ENCODE measurements around the gene TOMT.

Gene TOMT

DNA sequence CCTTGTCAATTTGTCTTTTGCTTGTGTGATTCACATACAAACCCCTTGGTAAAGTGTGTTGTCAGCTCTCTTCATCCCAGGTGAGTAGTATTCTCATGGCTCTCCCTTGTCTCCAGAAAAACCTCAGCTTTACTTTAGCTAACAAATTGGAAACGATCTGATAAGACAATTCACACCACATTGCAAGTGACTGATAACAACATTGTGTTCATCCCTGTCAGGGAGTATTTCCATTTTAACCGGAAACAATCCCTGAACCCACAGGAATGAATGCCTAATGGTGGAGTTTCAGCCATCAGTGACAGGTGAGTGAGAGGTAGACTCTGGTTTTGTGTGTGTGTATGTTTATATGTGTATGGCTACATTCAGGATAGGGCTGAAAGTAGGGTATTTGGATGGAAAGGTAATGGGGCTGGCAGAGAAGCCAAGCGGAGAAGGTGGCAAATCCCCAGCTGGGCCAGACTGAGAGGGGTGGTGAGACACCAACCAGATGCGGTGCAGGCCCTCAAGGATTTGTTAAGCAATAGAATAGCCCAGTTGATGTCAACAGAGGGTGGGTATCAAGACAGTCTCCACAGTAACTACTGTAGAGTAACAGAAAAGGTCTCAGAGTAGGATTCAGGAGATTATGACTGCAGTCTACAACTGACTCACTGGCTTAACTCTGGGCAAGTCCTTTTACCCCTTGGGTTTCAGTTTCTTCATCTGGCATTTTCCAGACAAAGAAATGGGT lies 17.5 kb upstream of the TOMT start:
- Histone ChIP-seq H3K9me3 (ENCODE audit: insufficient read depth, low read depth, low read length) (no peaks in the 10 kb centered on the region), H3K4me1 (ENCODE audit: insufficient read depth, low read length) (peaks cover 3% of the 10 kb centered on the region; the same call in 1 of the 2 replicates), H3K27ac (ENCODE audit: low read depth, low read length) (no peak overlapping the region), H3K36me3 (ENCODE audit: insufficient read depth, low read length) (peaks cover 11% of the 10 kb centered on the region), H3K27me3 (ENCODE audit: insufficient read depth, low read length) (no peaks in the 10 kb centered on the region), H3K4me3 (ENCODE audit: low read length) (no peak overlapping the region), H3K9ac (ENCODE audit: low read depth, low read length) (no peak overlapping the region)
- WGBS: 86% methylated on average over 4 of the region's 4 CpGs

DNA sequence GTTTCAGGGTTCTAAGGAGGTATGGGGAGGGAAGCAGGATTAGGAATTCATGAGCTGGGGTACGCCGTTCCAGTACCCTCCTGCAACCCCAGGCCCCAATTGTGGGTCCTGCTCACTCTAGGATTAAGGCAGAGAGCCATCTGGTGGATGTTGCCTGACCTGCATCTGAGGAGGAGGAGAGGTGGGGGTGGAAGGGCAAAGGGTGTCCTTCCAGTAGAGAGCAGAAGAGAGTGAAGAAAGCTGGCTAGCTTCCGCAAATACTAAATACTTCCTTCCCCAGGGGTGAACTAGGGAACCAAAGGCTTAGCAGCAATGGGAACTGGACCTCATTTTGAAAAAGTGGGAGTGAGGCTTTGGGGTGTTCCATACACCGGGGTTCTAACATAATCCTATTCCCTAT lies 14.4 kb upstream of the TOMT start:
- Histone ChIP-seq H3K9ac (ENCODE audit: low read depth, low read length) (no peak overlapping the region), H3K27me3 (ENCODE audit: insufficient read depth, low read length) (no peaks in the 10 kb centered on the region), H3K27ac (ENCODE audit: low read depth, low read length) (no peak overlapping the region; the same call in 1 of the 2 replicates), H3K4me1 (ENCODE audit: insufficient read depth, low read length) (peaks cover 3% of the 10 kb centered on the region; the same call in 1 of the 2 replicates), H3K36me3 (ENCODE audit: insufficient read depth, low read length) (peaks cover 25% of the 10 kb centered on the region), H3K4me3 (ENCODE audit: low read length) (no peak overlapping the region), H3K9me3 (ENCODE audit: insufficient read depth, low read depth, low read length) (no peaks in the 10 kb centered on the region)
- 63% methylated on average over 2 of the region's 4 CpGs for WGBS

DNA sequence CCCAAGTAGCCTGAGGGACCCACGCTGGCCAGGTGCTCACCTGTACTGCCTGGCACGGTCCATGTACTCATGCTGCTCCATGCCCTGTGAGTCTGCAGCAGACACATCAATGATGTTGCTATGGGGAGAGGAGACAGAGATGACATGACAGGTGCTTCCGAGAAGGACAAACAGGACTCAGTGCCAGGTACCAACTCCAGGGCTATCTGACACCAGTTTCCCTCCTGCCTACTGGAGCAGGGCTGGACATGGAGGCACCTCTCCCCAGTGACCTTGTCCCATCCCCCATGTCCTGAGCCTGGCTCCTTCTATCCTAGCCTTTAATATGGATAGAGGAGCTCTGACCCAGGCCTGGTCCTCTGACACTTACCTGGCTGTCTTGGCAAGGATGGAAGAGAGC lies 7.0 kb upstream of the TOMT start:
- Histone ChIP-seq H3K9ac (ENCODE audit: low read depth, low read length) (no peak overlapping the region), H3K27ac (ENCODE audit: low read depth, low read length) (no peak overlapping the region), H3K4me3 (ENCODE audit: low read length) (no peak overlapping the region), H3K27me3 (ENCODE audit: insufficient read depth, low read length) (no peaks in the 10 kb centered on the region), H3K36me3 (ENCODE audit: insufficient read depth, low read length) (peaks cover 61% of the 10 kb centered on the region), H3K4me1 (ENCODE audit: insufficient read depth, low read length) (peaks cover 3% of the 10 kb centered on the region; the same call in 1 of the 2 replicates), H3K9me3 (ENCODE audit: insufficient read depth, low read depth, low read length) (no peaks in the 10 kb centered on the region)
- 95% methylated on average over 3 of the region's 3 CpGs for WGBS

DNA sequence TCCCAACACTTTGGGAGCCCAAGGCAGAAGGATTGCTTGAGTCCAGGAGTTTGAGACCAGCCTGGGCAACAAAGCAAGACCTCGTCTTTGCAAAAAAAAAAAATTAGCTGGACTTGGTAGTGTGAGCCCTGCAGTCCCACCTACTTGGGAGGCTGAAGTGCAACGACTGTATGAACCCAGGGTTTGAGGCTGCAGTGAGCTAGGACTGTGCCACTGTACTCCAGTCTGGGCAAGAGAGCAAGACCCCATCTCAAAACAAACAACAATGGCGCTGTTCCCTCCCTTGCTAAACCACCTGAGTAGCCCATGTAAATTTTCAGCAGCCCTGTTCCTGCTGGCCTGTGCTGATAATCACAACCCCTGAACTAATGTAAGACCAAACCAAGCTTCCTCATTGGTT lies 5.7 kb upstream of the TOMT start:
- H3K9ac ChIP-seq (ENCODE audit: low read depth, low read length): no peak overlapping the region
- no peak overlapping the region for H3K4me3 ChIP-seq (ENCODE audit: low read length)
- peaks cover 52% of the 10 kb centered on the region for H3K36me3 ChIP-seq (ENCODE audit: insufficient read depth, low read length)
- H3K9me3 ChIP-seq (ENCODE audit: insufficient read depth, low read depth, low read length): no peaks in the 10 kb centered on the region
- peaks cover 6% of the 10 kb centered on the region; the same call in 1 of the 2 replicates for H3K4me1 ChIP-seq (ENCODE audit: insufficient read depth, low read length)
- no peaks in the 10 kb centered on the region for H3K27me3 ChIP-seq (ENCODE audit: insufficient read depth, low read length)
- 94% methylated on average over 3 of the region's 3 CpGs for WGBS
- no peak overlapping the region for H3K27ac ChIP-seq (ENCODE audit: low read depth, low read length)

DNA sequence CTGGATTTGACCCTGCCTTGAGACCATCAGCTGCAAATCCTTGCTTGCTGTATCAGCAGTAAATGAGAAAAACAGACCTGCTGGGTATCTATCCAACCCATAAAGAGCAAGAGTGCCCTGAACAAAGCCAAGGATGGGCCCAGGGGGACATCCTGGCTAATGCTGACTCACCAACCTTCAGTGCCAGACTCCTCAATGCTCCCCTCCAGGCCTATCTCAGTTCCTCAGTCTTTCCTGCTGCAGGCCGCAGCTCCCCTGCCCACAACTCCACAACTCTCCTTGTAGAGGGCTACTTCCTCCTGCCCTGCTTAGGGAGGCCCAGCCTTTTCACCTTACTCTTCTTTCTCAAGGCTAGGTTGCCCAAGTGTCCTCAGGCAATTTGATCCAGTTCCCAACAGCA lies 5.3 kb upstream of the TOMT start:
- Histone ChIP-seq H3K27ac (ENCODE audit: low read depth, low read length) (no peak overlapping the region), H3K4me1 (ENCODE audit: insufficient read depth, low read length) (peaks cover 6% of the 10 kb centered on the region; the same call in 1 of the 2 replicates), H3K27me3 (ENCODE audit: insufficient read depth, low read length) (no peaks in the 10 kb centered on the region), H3K9ac (ENCODE audit: low read depth, low read length) (0 out of 2 replicates have a peak overlapping the region, but pooled peaks have one; percentile 25), H3K4me3 (ENCODE audit: low read length) (no peak overlapping the region), H3K9me3 (ENCODE audit: insufficient read depth, low read depth, low read length) (no peaks in the 10 kb centered on the region), H3K36me3 (ENCODE audit: insufficient read depth, low read length) (peaks cover 47% of the 10 kb centered on the region)
- 91% methylated on average over 1 of the region's 1 CpG for WGBS

DNA sequence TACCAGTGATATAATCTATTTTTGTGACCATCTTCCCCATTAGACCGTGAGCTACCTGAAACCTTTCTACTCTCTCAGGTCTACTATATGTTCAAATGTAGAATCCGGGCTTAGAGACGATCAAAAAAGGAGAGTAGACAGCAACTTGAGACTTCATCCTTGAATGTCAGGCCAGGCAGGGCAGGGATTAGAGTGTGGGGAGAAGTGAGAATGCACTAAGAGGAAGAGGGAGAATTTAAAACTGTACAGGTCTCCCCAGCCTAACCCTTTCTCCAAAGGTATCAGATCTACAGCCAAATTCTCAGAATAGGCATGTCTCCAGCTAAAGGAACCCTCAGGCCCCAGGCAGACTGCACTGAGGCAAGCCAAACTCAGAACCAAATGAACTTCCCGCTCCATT lies 3.6 kb upstream of the TOMT start:
- Histone ChIP-seq H3K27ac (ENCODE audit: low read depth, low read length) (no peak overlapping the region; the same call in 1 of the 2 replicates), H3K4me3 (ENCODE audit: low read length) (peak overlapping the region; percentile 96), H3K9me3 (ENCODE audit: insufficient read depth, low read depth, low read length) (no peaks in the 10 kb centered on the region), H3K36me3 (ENCODE audit: insufficient read depth, low read length) (peaks cover 39% of the 10 kb centered on the region), H3K4me1 (ENCODE audit: insufficient read depth, low read length) (peaks cover 6% of the 10 kb centered on the region; the same call in 1 of the 2 replicates), H3K27me3 (ENCODE audit: insufficient read depth, low read length) (no peaks in the 10 kb centered on the region), H3K9ac (ENCODE audit: low read depth, low read length) (peak overlapping the region; percentile 97)
- 67% methylated on average over 4 of the region's 4 CpGs for WGBS

DNA sequence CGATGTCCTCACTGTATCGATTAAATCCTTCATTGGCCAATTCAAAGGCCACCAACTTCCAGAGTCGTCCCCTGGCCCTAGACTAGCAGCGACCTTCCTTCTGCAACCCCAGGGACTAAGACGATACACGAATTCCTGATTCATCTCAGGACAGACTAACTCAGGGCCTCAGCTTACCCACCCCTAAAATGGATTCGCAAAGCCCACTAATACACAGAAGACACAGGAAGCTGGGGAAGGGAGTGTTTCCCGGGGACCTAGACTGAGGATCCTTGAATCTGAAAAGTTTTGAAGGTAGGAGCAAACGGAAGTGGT lies 3.1 kb upstream of the TOMT start:
- no peaks in the 10 kb centered on the region for H3K9me3 ChIP-seq (ENCODE audit: insufficient read depth, low read depth, low read length)
- peak overlapping the region; percentile 96 for H3K4me3 ChIP-seq (ENCODE audit: low read length)
- peak overlapping the region; percentile 97 for H3K9ac ChIP-seq (ENCODE audit: low read depth, low read length)
- H3K4me1 ChIP-seq (ENCODE audit: insufficient read depth, low read length): peaks cover 6% of the 10 kb centered on the region; the same call in 1 of the 2 replicates
- WGBS: 7% methylated on average over 9 of the region's 9 CpGs
- peak overlapping the region; percentile 95 for H3K27ac ChIP-seq (ENCODE audit: low read depth, low read length)
- H3K36me3 ChIP-seq (ENCODE audit: insufficient read depth, low read length): peaks cover 34% of the 10 kb centered on the region
- H3K27me3 ChIP-seq (ENCODE audit: insufficient read depth, low read length): no peaks in the 10 kb centered on the region

DNA sequence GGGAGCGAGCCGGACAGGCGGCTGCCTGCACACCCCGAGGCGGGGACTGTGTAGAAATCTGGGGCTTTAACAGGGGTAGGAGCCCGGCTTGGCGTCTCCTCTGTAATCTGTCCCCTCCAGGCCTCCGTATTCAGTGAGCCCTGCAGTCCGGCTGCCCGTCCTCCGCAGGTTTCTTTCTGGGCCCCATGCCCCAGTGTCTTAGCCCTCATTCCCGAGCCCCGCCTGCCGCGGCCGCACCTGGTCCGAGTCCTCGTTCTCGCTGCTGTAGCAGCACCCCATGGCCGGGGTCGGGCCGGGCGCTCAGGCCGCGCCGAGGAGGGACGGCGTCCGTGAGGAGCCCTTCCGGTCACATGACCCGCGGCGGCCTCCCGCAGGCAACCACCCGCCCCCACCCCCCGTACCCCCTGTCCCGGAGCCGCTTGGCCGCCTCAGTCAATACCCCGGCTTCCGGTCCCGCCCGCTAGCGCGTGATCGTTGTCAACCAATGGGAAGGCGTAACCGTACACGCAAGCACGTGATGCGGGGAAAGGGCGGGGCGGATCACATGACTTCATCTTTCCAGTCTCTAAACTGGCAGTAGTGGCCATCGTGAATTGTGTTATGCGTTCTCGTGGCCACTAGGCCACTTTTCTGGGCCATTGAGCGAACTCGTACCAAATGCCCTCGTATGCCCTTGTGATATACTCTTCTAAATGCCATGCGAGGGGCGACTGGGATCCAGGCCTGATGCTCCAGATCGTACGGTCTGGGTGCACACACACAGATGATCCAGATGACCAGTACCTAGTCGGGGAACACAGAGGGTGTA lies 2.6 kb upstream of the TOMT start, which contains the start of gene LAMTOR1:
Gene LAMTOR1 (minus strand): TSS at position 352 of the 808 bp plus-strand sequence. CDS start 73 bp downstream, at position 279.
- WGBS: 5% methylated on average over 64 of the region's 64 CpGs
- no peaks in the 10 kb centered on the region for H3K9me3 ChIP-seq (ENCODE audit: insufficient read depth, low read depth, low read length)
- H3K36me3 ChIP-seq (ENCODE audit: insufficient read depth, low read length): peaks cover 29% of the 10 kb centered on the region
- H3K27ac ChIP-seq (ENCODE audit: low read depth, low read length): peak within 1 kb of the TSS; percentile 95
- peak within 1 kb of the TSS; percentile 96 for H3K4me3 ChIP-seq (ENCODE audit: low read length)
- peak within 1 kb of the TSS; percentile 97 for H3K9ac ChIP-seq (ENCODE audit: low read depth, low read length)
- no peaks in the 10 kb centered on the region for H3K27me3 ChIP-seq (ENCODE audit: insufficient read depth, low read length)
- H3K4me1 ChIP-seq (ENCODE audit: insufficient read depth, low read length): peaks cover 6% of the 10 kb centered on the region; the same call in 1 of the 2 replicates

DNA sequence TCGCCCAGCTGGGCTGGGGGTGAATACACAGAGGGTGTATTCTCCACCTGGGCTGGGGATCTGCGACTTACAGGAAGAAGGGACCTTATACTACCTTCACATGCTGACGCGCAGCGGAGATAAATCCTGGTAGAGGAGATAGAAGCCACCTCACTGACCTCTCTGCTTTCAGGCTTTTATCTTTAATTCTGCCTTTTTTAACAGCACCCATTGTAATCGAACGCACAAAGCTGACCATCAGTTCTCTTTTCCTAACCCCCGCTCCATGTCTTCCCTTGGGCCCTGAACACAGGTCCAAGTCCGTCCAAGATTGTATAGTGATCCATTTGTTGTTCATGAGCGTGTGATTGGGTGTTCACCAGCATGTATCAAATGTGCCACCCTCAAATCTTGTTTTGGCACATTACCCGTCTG lies 2.0 kb upstream of the TOMT start:
- H3K9me3 ChIP-seq (ENCODE audit: insufficient read depth, low read depth, low read length): no peaks in the 10 kb centered on the region
- H3K4me3 ChIP-seq (ENCODE audit: low read length): peak overlapping the region; percentile 52
- H3K4me1 ChIP-seq (ENCODE audit: insufficient read depth, low read length): peaks cover 6% of the 10 kb centered on the region; the same call in 1 of the 2 replicates
- peak overlapping the region; percentile 60 for H3K9ac ChIP-seq (ENCODE audit: low read depth, low read length)
- H3K27me3 ChIP-seq (ENCODE audit: insufficient read depth, low read length): no peaks in the 10 kb centered on the region
- peaks cover 23% of the 10 kb centered on the region for H3K36me3 ChIP-seq (ENCODE audit: insufficient read depth, low read length)
- H3K27ac ChIP-seq (ENCODE audit: low read depth, low read length): peak overlapping the region; percentile 87
- 87% methylated on average over 11 of the region's 11 CpGs for WGBS

DNA sequence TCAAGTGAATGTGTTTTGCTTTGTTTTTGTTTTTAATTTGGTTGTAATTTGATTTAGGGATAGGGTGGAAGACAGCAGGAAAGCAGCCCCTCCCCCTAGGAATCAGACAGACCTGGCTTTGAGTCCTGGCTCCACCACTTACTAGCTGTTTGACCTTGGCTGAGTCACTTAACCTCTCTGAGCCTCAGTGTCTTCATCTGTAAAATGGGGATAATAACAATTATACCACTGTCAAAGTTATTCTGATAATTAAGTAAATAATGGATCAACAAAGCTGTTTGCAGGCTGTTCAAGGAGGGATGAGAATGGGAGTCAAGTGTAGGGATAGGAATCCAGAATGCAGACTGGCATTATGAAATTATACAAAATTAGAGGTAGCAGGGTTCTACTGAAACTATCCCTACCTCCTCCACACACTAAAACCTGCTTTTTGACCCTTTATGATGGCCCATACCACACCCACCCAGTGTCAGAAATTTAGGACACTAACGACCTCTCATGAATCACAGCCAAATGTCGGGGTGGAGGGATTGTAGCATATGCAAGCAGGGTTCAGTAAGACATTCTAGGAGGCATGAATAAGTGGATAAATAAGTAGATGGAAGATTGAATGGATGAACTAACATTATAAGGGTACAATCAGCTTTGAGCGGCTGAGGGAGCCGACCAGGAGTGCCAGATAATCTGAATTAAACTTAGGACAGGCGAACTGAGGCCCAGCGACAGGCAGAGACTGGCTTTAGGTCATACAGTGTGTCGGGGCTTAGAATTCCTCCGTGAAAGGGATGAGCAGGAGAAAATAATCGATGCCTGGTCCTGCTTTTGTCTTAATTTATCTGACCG lies 5.8 kb downstream of the TOMT start:
- H3K9me3 ChIP-seq (ENCODE audit: insufficient read depth, low read depth, low read length): no peaks in the 10 kb centered on the region
- H3K9ac ChIP-seq (ENCODE audit: low read depth, low read length): peak overlapping the region; percentile 98
- peaks cover 8% of the 10 kb centered on the region; the same call in 1 of the 2 replicates for H3K4me1 ChIP-seq (ENCODE audit: insufficient read depth, low read length)
- peaks cover 14% of the 10 kb centered on the region for H3K36me3 ChIP-seq (ENCODE audit: insufficient read depth, low read length)
- H3K27me3 ChIP-seq (ENCODE audit: insufficient read depth, low read length): peaks cover 24% of the 10 kb centered on the region; the same call in 1 of the 2 replicates
- WGBS: 9% methylated on average over 10 of the region's 10 CpGs
- peak overlapping the region; percentile 86 for H3K4me3 ChIP-seq (ENCODE audit: low read length)
- H3K27ac ChIP-seq (ENCODE audit: low read depth, low read length): peak overlapping the region; percentile 98

Measured in HUES64 (cell line).